CD4-positive, alpha-beta T cell treated with Interleukin-15 for 4 hours (primary cell): ENCODE measurements around the gene SLCO3A1.

Source experiments
- DNase-seq: peaks from one replicate; pipeline ENCODE4 v3.0.0-alpha.2; 2020; ENCODE audit warnings: low spot score

Gene SLCO3A1

DNA sequence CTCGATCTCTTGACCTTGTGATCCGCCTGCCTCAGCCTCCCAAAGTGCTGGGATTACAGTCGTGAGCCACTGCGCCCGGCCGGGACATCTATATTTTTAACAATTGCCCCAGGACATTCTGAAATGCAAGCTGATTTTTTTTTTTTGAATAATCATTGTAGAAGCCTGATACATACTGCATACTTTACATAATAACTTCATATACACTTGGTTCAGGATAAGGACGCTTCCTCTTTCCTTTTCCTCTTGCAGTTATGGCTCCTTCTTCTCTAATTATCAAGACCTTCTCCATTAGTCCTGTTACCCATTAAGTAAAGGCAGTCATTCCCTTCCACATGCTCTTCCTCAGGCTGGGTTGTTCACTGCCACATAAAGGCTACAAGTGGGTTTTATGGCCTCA lies 58.3 kb downstream of the SLCO3A1 start:
- DNase-seq, result no peak

DNA sequence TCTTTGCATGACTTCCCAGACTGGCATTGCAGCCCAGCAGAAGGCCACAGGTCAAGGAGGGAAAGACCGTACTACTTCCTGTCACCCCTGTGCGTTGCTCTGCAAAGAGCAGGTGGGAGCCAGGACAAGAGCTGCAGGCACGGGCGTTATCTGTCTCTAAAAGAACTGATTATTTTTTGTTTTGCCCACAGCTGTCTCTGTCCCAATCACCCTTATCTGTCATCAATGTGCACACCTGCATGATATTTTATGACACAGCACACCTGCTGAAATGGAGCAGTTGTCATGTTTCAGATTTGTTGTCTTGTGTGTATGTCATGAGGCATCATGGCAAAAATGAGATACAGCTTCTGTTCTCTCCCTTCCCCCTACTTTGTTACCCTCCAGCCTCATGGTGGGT lies 58.8 kb downstream of the SLCO3A1 start:
- DNase-seq, result no peak

DNA sequence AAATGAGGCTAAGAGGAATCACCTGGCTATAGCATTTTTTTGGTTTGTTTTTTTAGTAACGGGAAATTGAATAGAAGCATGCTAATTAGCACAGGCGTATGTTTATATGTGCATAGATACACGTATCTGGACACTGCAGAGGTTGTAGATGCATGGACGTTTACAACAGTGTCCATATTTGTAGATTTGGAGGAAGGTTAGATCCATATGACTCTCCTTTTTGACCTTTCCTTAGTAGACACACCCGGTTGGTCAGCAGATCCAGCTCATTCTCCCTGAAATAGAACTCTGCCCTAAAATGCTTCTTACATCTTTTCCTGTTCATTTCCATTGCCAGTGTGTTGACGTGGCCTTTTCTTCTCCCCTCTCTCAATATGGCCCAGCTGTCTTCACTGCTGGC lies 60.1 kb downstream of the SLCO3A1 start:
- DNase-seq, result no peak

DNA sequence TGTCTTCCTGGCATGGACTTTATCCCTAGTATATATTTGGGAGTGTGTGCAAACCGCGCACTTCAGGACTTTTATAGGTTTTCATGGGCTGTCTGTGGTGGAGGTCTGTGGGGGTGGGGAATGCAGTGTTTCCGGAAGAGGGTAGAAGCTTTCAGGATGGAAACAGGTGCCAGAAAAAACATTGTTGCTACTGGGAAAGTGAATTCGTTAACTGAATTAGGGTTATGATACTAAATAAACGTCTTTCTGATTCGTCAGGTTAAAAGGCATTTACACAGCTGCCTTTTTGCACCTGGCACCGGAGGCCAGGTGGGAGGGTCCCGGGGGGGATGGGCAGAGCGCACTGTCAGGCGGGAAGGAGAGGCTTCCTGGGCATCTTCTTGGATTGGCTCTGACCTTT lies 62.1 kb downstream of the SLCO3A1 start:
- no peak for DNase-seq

DNA sequence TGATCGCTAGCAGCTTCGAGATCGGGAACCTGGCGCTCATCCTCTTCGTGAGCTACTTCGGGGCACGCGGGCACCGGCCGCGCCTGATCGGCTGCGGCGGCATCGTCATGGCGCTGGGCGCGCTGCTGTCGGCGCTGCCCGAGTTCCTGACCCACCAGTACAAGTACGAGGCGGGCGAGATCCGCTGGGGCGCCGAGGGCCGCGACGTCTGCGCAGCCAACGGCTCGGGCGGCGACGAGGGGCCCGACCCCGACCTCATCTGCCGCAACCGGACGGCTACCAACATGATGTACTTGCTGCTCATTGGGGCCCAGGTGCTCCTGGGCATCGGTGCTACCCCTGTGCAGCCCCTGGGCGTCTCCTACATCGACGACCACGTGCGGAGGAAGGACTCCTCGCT lies 62.5 kb downstream of the SLCO3A1 start:
- no peak for DNase-seq

DNA sequence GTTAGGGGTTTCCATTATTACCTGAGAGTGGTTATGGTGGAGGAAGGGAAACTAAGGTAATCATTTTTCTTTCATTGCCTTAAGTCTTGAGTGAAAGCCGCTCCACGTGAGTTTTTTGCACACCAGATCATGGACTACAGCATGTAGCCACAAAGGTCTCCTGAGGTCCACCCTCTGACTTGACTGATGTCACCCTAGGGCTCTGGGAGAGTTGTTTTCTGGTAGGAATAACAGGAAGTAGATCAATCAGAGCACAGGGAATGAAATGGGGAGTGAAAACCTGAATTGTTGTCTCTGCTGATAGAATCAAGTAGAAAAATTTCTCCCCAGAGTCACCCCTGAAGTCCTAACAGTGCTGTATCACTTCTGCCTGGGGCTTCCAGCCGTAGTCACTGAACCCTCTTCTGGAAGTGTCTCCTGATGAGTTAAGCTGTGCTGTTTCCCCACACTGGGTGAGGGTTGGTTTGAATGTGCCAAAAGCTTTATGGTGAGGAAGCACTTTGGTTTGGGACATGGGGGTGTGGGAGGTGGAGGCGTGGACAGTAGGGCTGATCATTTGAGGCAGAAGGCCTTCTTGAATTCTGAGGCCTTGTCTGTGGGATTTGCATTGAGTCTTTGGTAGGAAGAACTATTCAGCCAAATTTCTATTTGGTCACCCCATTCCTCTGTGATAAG lies 64.3 kb downstream of the SLCO3A1 start:
- DNase-seq, result no peak

DNA sequence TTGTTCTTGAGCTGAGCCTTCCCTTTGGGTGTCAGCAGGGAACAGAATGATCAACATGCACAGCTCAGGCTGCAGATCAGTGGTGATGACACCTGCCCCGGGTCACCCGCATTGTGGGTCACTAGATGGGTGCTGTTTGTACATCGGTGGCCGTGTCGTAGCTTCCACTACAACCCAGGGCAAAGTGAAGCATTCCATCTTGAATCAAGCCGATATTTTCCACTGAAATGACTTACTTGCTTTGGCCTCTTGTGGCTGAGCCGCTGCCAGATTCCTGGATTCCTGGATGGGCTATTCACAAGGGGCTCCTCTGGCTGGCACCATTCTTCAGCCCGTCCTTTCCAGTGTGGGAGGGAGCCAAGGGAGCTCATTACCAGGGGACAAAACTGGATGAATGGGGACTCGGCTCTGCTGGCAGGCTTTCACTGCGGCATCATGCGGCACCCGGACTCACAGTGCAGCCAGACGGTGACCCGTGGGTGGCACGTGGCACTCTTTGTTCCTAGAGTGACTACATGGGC lies 65.6 kb downstream of the SLCO3A1 start:
- DNase-seq, result no peak

DNA sequence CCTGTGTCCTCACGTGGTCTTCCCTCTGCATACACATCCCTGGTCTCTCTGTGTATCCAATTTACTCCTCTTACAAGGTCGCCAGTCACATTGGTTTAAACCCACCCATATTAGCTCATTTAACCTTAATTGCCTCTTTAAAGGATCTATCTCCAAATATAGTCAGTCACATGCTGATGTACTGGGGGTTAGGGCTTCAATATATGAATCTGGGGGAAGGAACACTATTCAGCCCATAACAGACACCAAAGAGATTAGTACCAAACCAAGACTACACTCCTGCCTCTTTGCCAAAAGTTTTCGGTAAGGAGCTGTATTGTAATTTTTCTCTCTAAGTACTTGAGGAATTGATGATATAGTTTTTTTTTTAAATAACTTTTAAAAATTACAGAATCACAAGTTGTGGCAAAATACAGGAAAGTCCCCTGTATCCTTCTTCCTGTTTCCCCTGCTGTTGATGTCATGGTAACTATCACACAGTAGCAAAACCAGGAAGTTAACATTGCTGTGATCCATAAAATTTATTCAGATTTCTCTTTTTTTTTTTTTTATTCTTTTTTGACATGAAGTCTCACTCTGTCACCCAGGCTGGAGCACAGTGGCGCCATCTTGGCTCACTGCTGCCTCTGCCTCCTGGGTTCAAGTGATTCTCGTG lies 67.8 kb downstream of the SLCO3A1 start:
- peak; percentile 21 for DNase-seq

DNA sequence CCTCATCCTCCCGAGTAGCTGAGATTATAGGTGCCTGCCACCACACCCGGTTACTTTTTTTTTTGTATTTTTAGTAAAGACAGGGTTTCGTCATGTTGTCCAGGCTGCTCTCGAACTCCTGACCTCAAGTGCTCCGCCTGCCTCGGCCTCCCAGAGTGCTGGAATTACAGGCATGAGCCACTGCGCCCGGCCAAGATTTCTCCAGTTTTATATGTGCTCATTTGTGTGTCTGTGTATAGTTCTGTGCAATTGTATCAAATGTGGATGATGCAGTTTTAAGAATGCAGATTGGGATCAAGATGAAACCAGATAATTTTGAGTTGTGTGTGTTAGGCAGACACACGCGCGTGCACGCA lies 68.3 kb downstream of the SLCO3A1 start:
- DNase-seq, result no peak

DNA sequence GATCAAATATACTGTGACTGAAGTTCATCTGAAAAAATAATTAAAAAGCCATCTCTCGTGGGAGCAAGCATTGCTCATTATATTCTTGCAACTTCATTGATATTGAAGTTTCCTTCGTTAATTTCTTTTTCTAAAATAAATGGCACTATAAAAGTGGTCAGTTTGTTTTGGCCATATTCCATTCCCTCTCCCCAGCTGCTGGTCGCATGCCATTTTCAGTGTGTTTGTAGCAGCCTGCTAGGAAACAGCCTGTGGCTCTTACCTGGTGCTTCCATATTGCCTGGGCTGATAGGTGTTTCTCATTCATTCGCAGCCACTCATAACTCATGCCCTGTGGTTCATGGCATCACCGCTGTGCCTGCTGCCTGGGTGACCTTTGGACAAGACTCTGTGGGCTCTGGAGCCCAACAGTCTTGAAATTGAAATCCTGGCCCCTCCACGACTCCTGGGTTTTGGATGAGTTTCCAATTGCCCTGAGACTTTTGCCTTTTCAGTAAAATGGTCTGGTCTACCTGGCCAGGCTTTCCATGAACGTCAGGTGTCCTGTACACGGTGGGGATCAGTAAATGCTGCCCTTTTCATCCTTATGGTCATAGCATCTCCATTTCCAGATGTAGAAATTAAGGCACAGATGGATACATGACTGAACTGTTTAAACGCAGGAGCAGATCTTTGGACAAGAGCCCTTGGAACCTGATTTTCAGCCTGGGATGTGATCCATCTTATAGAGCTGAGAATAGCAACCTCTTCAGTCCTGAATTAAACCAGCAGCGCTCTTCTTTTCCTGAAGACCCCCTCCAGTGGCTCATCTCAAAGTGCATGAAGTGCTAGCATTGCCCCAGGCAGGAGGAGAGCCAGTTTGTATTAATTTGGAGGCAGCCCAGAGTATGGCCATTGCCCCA lies 69.4 kb downstream of the SLCO3A1 start:
- DNase-seq, result no peak

DNA sequence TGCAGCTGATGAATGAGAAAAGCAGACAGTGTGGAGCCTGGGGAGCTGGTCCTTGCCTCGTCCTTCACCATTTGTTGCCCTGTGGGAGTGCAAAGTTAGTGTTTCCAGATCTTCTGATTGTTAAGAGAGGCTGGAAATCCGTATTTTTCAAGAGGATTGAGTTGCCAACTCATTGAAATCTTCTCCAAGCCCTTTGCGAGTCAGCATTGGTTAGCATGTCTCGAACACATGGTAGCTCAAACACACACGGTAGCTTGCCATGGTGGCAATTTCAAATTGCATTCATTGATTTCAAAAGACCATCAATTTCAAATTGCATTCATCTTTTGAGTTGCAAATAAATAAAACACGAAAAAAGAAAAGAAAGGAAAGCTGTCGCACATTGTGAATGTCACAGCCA lies 70.7 kb downstream of the SLCO3A1 start:
- DNase-seq, result no peak

DNA sequence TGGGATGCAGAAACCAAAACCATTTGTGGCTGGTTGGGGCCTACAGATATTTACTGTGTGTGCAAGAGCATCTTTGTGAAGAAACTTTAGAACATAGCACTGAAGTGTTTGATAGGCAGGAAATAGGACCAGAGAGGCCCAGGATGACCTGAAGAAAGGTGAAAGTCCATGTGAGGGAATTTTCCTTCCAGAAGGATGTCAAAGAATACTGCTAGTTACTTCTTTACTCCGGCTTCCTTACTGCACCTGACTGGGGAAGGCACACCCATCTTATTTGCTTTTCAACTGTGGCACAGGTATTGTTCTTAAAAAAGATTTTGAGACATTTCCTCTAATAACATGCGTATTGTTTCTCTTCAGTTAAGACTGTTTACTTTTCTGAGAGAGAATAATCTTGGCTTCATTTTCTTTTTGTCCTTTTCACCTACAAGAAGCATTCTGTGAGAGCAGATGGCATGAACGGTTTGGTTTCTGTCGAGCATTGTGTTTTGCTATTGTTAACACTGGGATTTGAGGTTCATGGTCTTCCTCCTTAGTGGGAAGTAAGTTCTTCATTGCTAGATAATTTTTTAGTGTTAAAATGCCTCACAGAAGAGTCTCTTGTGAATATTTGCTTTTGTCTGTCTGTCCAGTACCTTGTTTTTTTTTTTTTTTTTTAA lies 71.5 kb downstream of the SLCO3A1 start:
- no peak for DNase-seq

DNA sequence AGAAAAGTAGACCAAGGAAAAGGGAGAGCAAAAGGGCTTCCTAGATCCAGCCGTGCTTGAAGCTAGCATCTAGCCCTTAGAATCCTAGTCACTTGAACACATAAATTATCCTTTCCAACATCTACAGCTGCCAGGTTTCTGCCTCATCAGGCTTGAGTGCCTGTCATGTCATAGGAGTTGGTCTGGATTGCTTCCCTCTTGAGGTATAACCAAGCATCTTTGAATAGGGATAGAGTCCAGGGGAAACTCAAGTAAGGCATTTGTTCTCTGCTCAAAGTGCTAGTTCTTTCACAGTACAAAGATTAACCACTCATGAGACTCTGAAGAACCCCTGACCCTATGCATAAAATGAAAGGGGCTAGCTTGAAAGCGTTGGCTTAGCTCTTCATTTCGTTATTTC lies 72.3 kb downstream of the SLCO3A1 start:
- DNase-seq, result no peak

DNA sequence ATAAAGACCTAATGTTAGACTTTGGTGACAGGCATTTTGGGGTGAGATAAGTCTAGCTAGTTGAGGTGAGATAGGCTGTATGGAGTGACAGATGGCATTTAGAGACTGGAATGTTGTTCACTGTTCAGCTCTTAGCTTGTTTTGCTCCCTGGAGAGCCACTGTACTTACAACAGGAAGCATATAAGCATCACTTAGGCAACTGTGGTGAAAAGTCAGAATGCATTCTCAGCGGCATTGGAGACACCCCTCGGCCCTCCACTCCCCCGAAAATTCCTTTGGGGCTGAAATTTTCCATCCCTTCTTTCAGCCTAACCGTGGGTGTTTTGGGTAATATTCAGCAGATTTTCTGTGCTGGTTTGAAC lies 73.4 kb downstream of the SLCO3A1 start:
- no peak for DNase-seq

DNA sequence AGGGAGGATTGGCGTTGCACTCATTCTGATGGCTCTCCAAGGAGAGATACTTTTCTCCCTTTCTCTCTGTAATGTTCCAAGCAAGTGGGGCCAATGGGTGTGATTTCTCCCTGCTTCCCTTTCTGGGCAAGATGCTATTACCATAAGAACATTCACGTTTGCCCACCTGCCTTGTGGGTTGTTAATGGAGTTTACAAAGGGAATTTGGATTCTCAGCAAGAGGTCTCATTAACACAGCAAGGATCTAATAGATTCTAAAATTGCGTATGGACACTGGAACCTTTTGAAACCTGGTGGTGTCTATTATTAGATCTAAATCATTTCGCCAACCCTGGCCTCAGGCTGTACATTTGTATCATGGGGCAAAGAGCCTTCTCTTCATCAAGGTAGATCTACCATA lies 74.1 kb downstream of the SLCO3A1 start:
- no peak for DNase-seq

DNA sequence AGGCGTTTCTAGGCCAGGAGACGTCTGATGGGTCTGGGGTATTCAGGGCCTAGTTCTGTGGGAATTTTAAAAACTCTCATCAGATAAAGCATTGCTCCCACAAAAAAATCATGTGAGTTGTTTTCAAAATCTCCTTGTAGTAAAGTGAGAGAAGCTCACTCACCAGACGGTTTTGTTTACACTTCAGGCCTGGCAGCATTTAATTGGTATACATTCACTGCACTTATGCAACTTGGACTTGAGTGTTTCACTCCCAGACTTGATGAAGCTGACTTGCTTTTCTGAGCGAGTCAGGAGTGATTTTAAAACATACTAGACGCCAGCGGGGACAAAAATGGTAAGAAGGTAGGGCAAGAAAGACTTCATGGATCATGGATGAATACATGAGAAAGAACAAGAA lies 75.2 kb downstream of the SLCO3A1 start:
- no peak for DNase-seq

DNA sequence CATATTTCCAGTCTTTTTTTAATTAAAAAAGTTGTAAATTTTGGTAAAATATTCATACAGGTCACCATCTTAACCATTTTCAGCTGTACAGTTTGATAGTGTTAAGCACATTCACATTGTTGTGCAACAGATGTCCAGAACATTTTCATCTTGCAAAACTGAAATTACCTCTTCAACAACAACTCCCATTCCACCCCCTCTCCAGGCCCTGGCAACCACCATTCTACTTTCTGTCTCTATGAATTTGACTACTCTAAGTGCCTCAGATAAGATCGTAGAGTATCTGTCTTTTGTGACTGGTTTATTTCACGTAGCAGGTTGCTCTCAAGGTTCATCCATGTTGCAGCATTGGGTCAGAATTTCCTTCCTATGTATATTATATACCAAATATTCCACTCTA lies 76.0 kb downstream of the SLCO3A1 start:
- DNase-seq, result no peak

DNA sequence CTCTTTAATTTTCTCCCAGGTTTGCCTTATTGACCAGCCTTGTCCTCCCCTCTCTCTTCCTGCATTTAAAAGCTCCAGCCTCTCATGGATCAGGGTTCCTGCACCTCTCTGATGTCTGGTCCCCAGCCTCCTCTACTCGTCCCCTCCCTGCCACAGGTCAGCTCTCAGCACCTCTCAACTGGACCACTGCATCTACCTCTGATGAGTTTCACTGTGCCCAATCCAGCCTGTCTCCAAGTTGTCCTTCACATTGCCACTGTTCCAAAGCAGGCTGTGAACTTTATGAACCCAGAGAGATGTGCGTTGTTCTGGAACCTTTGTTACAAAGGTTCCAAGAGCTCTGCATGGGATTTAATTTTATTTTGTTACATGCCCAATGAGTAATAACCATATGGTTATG lies 76.6 kb downstream of the SLCO3A1 start:
- no peak for DNase-seq

DNA sequence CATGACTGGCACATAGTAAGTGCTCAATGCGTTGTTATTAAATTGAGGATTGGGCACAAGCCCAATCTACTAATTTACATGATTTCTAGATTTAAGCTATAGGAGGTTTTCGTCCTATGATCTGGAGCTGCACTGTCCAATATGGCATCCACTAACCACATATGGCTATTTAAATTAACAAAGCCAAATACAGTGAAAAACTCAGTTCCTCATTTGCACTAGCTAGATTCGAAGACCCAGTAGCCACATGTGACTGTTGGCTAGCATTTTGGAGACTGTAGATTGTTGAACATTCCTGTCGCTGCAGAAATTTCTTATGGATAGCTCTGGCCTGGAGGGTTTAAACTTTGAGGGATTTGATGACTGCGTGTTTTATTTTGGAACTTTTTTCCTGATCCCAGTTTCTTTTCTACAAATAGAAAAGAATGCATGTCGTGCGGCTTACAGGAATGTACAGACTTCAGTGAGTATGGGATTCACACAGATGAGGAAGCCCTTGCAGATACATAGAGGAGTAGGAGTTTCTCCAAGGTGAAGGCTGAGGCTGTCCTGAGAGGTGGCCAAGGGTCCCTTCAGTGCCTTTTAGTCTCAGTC lies 82.8 kb downstream of the SLCO3A1 start:
- no peak for DNase-seq

DNA sequence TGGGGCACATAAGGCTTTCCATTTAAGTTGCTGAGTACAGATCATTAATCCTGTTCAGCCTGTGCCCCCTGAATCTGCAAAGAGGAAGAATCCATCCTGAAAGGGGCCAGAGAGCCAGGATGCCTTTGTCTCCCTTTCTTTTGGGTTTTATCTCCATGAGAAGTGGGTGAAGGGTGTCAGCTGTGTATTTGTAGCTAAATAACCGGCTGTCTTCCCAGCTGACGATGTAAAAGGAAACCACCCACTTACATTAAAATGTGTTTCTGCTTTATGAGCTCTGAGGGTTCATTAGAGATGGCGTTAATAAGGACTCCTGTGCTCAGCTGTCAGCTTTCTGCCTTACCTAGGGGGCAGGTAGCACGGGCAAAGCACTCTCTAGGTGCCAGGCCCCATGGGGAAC lies 83.4 kb downstream of the SLCO3A1 start:
- DNase-seq, result no peak

DNA sequence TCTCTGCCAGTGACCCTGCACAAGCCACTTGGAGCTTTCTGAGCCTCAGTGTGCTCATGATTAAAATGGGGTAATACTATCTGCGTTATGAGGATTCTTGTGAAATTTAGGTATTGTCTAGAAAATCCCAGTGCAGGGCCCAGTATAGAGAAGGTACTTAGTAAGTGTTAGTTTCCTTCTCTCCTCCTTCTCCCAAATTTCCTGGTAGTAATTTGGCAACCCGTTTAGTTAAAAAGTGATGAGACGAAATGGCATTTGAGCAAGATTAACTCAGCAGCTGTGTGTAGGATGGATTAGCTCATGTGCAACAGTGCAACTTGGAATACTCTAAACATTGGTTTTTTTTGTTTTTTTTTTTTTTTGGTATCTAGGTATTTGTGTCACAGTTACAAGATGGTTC lies 84.6 kb downstream of the SLCO3A1 start:
- no peak for DNase-seq

DNA sequence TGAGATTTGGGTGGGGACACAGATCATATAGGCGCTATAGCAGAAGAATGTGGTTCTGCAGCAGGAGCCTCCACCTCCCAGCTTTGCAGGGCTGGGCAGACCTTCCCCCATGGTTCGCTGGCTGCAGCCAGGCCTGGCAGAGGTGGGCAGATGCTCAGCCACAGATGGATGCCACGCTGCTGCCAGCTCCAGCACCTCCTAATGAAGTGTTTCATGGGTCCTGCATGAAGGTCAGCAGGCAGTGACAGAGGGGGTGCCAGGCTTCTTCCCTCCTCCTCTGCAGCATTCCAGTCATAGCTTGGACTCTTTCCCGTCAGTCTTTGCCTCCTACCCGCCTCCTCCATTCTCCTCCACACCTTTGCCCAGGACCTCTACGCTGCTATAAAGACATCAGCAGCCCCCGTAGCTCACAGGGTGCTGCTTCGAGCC lies 85.9 kb downstream of the SLCO3A1 start:
- DNase-seq, result no peak
